GM19240 (cell line): ENCODE measurements around the gene USP12.
"Not testable (repeated sequence)": the region's sequence is repeated elsewhere in the genome, so short reads cannot be mapped to it uniquely, and the experiment has no call there.

Experiments
- DNase-seq: peaks from one replicate; pipeline ENCODE4 v3.0.0; 2011; ENCODE audit warnings: low spot score; ENCODE audit not compliant: insufficient read length

USP12 gene

DNA sequence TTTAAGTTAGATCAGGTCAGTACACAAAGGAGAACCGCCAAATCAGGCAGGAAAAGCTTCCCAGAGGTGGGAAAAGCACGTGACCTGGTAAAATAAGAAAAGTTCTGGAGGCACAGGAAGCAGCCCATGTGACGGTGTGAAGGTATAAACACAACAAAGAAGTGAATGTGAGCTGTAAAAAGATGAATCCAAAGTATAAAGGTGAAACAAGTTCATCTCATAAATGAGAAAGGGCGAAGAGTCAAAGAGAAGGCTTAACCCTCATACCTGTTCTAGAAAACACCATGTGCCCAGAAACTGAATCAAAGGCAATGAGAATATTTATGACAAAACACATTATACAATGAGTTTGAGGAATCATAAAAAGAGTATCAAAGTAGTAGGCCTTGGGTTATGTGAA lies 47.0 kb downstream of the USP12 start:
- DNase-seq = no peak

GRCh38 chr13:27123445-27123844 lies 48.2 kb downstream of the USP12 start:
- not testable (repeated sequence) for DNase-seq

DNA sequence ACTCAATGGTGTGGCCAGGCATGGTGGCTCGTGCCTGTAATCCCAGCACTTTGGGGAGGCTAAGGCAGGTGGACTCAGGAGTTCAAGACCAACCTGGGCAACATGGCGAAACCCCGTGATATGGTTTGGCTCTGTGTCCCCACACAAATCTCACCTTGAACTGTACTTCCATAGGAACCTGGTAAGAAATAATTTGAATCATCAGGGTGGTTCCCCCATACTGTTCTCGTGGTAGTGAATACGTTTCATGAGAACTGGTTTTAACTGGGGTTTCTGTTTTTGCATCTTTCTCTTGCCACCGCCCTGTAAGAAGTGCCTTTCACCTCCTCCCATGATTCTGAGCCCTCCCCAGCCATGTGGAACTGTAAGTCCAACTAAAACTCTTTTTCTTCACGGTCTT lies 49.6 kb downstream of the USP12 start:
- DNase-seq = no peak

- DNase-seq = no peak
Observed at GRCh38 chr13:27120811-27121210, 50.8 kb downstream of the USP12 start.

GRCh38 chr13:27120011-27120410 lies 51.6 kb downstream of the USP12 start:
- DNase-seq = no peak

GRCh38 chr13:27118428-27119054 lies 53.1 kb downstream of the USP12 start:
- DNase-seq = no peak

DNA sequence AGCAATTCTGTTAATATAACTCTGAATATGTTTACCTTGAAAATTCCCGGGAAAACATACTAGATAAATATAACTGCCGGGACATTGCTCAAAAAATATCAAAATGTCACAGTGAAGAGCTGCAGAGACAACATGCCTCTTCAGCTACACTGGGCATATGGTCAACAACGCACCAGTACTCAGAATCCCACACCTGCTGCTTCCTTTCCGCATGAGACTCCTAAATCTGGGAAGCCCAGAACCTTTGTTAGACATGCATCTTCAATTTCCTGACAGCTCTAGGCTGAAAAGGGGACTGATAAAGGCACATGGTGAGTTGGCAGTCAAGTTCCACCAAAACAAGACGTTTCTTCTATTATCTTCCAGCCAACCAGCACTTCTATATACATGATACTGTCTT lies 53.7 kb downstream of the USP12 start:
- no peak for DNase-seq

GRCh38 chr13:27117158-27117557 lies 54.5 kb downstream of the USP12 start:
- no peak for DNase-seq

DNA sequence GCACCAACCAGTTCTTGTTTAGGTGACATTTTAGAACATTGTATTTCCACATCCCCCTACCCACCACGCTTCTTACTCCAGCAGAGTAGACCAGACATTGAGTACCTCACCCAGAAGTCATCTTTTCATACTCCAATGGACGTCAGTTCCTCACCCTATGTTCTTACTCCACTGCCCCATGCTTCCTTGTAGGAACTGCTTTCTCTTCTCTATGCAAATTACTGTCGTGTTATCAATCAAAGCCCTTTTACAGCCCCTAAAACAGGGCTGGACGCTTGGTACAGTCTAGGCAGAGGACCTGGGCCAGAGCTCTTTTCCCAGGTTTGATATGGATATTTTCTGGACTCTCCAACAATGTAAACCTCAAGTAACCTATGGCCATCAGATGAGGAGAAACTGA lies 58.2 kb downstream of the USP12 start:
- no peak for DNase-seq

DNA sequence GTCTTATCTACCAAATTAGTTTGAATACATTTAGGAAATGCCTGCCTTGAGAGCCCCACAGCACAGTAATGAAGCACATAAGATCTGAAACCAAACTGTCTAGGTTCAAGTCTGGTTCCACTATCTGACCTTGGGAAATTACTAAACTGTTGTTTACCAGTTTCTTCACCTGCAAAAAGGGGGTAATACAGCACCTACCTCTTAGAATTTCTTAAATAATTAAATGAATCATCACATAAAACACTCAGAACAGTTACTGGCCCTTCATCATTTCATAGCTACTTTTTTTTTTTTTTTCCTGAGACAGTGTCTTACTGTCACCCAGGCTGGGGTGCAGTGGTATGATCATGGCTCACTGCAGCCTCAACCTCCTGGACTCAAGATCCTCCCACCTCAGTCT lies 59.6 kb downstream of the USP12 start:
- no peak for DNase-seq

DNA sequence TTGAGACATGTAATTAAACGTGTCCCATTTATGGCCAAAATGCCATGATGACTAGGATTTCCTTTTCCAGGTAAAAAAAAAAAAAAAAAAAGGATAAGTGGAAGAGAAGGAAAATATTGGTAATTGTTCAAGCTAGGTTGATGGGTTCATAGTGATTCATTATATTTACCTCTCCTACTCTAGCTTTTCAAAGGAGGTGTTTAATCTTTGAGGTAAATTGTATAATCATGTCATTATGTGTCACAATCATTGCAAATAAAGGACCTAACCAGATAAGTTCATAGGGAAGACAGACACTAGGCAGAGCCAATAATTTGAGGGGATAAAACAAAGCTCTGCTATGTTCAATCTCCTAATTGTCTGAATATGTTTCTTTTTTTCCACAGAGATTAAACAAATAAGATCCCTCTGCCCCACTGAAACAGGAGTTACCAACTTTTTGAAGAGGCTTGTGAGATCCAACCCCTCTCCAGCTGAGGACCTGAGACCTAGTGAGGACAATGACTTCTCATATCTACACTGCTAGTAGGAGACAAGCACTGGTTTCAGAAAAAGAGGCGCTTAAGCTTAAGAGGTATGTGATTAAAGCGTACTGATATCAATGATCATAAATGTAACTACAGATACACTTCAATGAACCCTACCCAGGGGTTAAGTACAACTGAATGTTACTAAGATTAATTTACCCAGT lies 61.4 kb downstream of the USP12 start:
- DNase-seq = no peak

DNA sequence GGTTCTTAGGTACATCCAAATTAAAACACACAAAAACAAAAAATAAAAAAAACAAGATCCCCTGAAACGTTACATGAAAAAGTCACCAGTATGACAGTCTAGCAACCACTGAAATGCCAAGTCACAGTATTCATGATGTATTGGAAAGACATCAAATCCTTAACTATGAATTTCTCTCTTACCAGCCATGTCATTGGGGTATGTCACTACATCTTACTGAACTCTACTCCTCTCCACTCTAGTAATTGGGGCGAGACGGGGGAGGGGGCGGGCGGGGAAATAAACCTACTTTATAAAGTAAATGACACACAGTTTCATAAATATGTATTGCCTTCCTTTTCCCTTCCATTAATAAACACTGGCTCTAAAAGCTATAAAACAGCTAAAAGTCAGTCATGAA lies 65.5 kb downstream of the USP12 start:
- DNase-seq = no peak

GRCh38 chr13:27104606-27105005 lies 67.0 kb downstream of the USP12 start:
- no peak for DNase-seq

- no peak for DNase-seq
Observed at GRCh38 chr13:27101847-27102246, 69.8 kb downstream of the USP12 start.

DNA sequence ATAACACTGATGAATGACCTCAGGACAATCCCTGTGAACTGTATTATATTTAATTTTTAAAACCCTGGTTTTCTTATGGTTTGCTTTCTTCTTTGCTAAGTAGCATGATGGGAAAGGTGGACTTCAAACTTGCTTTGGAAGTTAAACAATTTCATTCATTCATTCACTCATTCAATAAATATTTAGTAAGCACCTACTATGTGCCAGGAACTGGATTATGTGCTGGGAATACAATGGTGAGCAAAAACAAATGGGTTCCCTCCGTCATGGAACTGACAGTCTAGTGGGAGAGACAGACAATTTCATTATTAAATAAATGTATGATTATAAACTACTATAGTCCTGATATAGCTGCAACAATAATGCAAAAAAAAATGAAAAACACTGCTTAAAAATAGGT lies 70.3 kb downstream of the USP12 start:
- no peak for DNase-seq

- no peak for DNase-seq
Observed at GRCh38 chr13:27097691-27098090, 73.9 kb downstream of the USP12 start.

GRCh38 chr13:27091451-27091850 lies 80.2 kb downstream of the USP12 start:
- DNase-seq = no peak

- DNase-seq = no peak
Observed at GRCh38 chr13:27088619-27089018, 83.0 kb downstream of the USP12 start.

GRCh38 chr13:27086599-27087265 lies 84.9 kb downstream of the USP12 start:
- DNase-seq = no peak

- DNase-seq = no peak
Observed at GRCh38 chr13:27083183-27083582, 88.4 kb downstream of the USP12 start.

DNA sequence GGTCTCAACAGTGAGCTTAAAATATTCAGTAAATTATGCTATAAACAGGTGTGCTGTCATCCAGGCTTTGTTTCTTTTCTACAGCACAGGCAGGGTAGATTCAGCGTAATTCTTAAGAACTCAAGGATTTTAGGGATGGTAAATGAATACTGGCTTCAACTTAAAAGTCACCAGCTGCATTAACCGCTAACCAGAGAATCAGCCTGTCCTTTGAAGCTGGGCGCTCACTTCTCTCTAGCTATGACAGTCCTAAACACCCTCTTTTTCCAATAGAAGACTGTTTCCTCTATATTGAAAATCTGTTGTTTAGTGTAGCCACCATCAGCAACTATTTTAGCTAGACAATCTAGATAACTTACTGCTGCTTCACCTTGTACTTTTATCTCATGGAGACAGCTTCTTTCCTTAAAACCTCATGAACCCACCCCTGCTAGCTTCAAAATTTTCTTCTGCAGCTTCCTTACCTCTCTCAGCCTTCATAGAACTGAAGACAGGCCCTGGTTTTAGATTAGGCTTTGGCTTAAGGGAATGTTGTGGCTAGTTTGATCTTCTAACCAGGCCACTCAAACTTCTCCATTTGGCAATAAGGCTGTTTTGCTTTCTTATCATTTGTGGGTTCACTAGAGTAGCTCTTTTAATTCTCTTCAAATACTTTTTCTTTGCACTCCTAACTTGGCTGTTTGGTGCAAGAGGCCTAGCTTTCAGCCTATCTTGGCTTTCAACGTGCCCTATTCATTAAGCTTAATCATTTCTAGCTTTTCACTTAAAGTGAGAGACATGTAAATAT lies 89.5 kb downstream of the USP12 start:
- DNase-seq = no peak
